ENCODE results near the gene USP48.
"Not testable (repeated sequence)": the region's sequence is repeated elsewhere in the genome, so short reads cannot be mapped to it uniquely, and the experiment has no call there.

- TF ChIP-seq POLR2AphosphoS5, CTCF, POLR2A (IDR thresholded peaks at IDR 0.05): not testable (repeated sequence)
Measured at GRCh38 chr1:21767106-21767505, 15.8 kb downstream of the USP48 start.

Measured in breast epithelium (tissue), 3 donors.